GM18909 (cell line): ENCODE measurements around the gene RAB6B.

ENCODE experiments used
- ATAC-seq: cut with Tn5 transposase; IDR thresholded peaks from one replicate; pipeline ENCODE4 v1.9.1; 2021; ENCODE audit warnings: mild to moderate bottlenecking; ENCODE audit not compliant: unreplicated experiment, poor library complexity

The RAB6B gene

GRCh38 chr3:133895208-133896001 lies at the start of gene RAB6B:
Gene RAB6B, minus strand, starts transcription at chr3:133895882. Its CDS starts 416 bp downstream, at chr3:133895466.
- no peak for ATAC-seq

GRCh38 chr3:133944641-133945380 lies 49.1 kb upstream of the RAB6B start:
- ATAC-seq = no peak

- ATAC-seq = no peak
These were observed 48.5 kb upstream of the RAB6B start for GRCh38 chr3:133944181-133944580.

GRCh38 chr3:133943639-133944141 lies 48.0 kb upstream of the RAB6B start:
- ATAC-seq = no peak

GRCh38 chr3:133943031-133943535 lies 47.4 kb upstream of the RAB6B start:
- no peak for ATAC-seq

- no peak for ATAC-seq
These were observed 45.7 kb upstream of the RAB6B start for GRCh38 chr3:133941415-133941821.

GRCh38 chr3:133940536-133940935 lies 44.9 kb upstream of the RAB6B start:
- ATAC-seq = no peak

GRCh38 chr3:133939463-133939835 lies 43.8 kb upstream of the RAB6B start:
- ATAC-seq = no peak

- ATAC-seq = no peak
These were observed 43.2 kb upstream of the RAB6B start for GRCh38 chr3:133938770-133939462.

GRCh38 chr3:133937756-133938601 lies 42.3 kb upstream of the RAB6B start:
- no peak for ATAC-seq

GRCh38 chr3:133937061-133937686 lies 41.5 kb upstream of the RAB6B start:
- ATAC-seq = no peak

GRCh38 chr3:133935843-133936769 lies 40.4 kb upstream of the RAB6B start:
- no peak for ATAC-seq

GRCh38 chr3:133934996-133935842 lies 39.5 kb upstream of the RAB6B start:
- no peak for ATAC-seq

- ATAC-seq = no peak
These were observed 38.6 kb upstream of the RAB6B start for GRCh38 chr3:133934073-133934970.

GRCh38 chr3:133933097-133934024 lies 37.7 kb upstream of the RAB6B start:
- ATAC-seq = no peak
